GM18511 (cell line): ENCODE data around the gene RBM28.

Experiments used
- ATAC-seq: cut with Tn5 transposase; IDR thresholded peaks from one replicate; pipeline ENCODE4 v1.9.1; 2021; ENCODE audit warnings: mild to moderate bottlenecking, moderate library complexity; ENCODE audit not compliant: unreplicated experiment

Gene RBM28

GRCh38 chr7:128265156-128265905 is 78.4 kb downstream of the RBM28 start:
- no peak for ATAC-seq

GRCh38 chr7:128264477-128264876 is 79.2 kb downstream of the RBM28 start:
- ATAC-seq: no peak

- ATAC-seq: no peak
Measured at GRCh38 chr7:128263420-128263819, 80.3 kb downstream of the RBM28 start.

- ATAC-seq: no peak
Measured at GRCh38 chr7:128262273-128263028, 81.3 kb downstream of the RBM28 start.

GRCh38 chr7:128260069-128260795 is 83.5 kb downstream of the RBM28 start:
- no peak for ATAC-seq

- ATAC-seq: no peak
Measured at GRCh38 chr7:128259131-128260061, 84.3 kb downstream of the RBM28 start.

- ATAC-seq: no peak
Measured at GRCh38 chr7:128257458-128257857, 86.2 kb downstream of the RBM28 start.

- ATAC-seq: no peak
Measured at GRCh38 chr7:128255271-128255670, 88.4 kb downstream of the RBM28 start.

GRCh38 chr7:128254470-128254869 is 89.2 kb downstream of the RBM28 start:
- ATAC-seq: no peak

- ATAC-seq: no peak
Measured at GRCh38 chr7:128253701-128254100, 90.0 kb downstream of the RBM28 start.

GRCh38 chr7:128251337-128251736 is 92.4 kb downstream of the RBM28 start:
- no peak for ATAC-seq
